GM04504 (cell line): Measurements from ENCODE around the gene SELENBP1.
"Not testable (repeated sequence)": the region's sequence is repeated elsewhere in the genome, so short reads cannot be mapped to it uniquely, and the experiment has no call there.

Experiments used
- DNase-seq: peaks from one replicate; pipeline ENCODE4 v3.0.0-alpha.2; 2012; ENCODE audit warnings: low read depth

SELENBP1 gene

DNA sequence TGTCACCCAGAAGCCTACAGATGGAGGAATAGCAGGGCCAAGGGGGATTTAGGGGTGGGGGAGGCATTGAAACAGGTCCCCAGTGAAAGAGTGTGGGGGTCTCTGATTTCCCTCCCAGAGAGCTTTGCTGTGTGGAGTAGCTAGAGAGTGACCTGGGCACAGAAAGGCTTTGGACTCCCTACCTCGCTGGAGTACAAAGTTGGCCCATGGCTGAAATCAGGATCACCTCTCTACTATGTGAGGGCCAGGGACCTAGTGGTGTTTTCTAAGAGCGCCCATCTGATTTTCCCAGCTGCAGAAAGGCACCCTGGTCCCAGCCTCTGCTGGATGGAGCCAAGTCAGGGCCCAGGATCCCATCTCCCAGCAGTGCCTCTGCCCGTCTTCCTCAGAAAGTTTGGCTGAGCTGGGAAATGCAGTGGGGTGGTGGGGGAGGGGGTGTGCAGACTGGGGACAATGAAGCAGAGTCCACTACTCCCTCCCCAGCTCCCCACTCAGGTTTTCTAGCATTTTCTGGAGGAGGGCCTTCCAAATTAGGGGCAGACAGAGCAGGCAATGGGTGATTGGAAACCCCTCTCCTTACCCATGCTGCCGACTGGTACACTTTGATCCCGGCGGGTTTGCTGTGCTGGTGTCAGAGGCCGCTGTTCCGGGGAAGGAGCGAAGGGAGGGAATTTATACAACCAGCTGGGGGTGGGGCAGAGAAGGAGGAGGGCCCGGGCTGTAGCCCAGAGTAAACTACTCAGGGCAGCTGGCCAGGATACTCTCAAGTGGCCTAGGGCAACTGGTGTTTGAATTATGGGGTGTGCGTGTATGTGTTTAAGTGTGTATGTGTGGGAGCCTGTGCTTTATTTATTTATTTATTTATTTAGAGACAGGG, at the start of gene SELENBP1:
TSS of gene SELENBP1 (minus strand) at position 648 of the 877 bp plus-strand sequence. CDS start at position 584, 64 bp downstream.
- peak; percentile 57 for DNase-seq

DNA sequence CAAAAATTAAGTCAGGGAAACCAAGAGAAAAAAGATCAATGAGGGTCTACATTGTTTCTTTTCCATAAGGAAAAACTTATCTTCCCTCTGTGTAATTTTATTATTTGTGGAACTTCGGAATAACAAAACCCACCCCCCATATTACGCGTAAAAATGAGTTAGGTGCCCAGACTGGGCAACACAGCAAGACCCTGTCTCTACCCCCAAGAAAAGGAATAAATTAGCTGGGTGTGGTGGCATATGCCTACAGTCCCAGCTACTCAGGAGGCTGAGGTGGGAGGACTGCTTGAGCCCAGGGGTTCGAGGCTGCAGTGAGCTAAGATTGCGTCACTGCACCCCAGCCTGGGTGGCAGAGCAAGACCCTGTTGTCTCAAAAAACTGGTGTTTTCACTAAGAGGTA, 47.3 kb upstream of the SELENBP1 start:
- no peak for DNase-seq

- no peak for DNase-seq
Observed at GRCh38 chr1:151418081-151418480, 45.6 kb upstream of the SELENBP1 start.

DNA sequence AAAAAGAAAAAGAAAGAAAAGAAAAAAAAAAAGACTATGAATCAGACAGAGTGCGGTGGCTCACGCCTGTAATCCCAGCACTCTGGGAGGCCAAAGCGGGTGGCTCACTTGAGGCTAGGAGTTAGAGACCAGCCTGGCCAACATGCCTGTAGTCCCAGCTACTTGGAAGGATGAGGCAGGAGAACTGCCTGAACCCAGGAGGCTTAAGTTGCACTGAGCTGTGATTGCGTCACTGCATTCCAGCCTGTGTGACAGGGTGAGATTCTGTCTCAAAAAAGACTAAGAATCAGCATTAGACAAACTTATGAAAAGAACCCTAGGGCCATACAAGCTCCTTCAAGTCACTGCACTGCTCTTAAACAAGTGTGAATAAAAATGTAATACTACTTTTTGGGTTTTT, 43.7 kb upstream of the SELENBP1 start:
- DNase-seq, result peak; percentile 53

DNA sequence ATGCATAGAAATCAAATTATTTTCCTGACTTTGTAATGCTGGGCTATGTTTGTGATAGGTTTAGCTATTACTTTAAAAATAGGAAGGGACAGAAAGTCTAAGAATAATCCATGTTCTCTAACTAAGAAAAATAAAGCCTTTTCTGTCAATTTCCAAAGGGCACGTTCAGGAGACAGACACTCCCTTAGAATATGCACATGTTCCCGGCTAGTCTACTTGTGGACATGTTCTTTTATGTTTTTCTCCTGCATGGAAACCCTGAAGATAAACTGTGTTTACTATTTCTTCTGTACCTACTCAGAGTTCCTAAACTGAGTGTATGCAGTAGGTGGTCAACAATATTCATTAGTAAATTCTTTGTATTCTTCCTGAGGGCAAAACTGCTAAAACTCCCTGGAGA, 39.4 kb upstream of the SELENBP1 start:
- DNase-seq, result no peak

- DNase-seq, result no peak
Observed at GRCh38 chr1:151408891-151409290, 36.4 kb upstream of the SELENBP1 start.

DNA sequence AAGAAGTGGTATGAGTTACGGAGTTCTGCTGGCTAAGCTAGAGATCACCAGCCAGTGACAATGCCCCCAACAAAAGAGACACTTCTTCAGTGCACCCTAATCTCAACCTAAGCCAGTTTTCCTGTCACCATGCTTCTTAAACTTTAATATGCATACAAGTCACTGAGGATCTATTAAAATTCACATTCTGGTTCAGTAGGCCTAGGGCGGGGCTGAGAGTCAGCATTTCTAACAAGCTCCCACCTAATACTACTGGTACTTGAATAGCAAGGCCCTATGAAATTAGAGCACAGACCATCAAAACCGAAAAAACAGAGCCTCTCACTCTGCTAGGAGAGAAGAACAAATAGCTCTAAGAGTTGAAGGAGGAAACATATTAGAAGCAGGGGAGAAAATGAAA, 34.8 kb upstream of the SELENBP1 start:
- no peak for DNase-seq

DNA sequence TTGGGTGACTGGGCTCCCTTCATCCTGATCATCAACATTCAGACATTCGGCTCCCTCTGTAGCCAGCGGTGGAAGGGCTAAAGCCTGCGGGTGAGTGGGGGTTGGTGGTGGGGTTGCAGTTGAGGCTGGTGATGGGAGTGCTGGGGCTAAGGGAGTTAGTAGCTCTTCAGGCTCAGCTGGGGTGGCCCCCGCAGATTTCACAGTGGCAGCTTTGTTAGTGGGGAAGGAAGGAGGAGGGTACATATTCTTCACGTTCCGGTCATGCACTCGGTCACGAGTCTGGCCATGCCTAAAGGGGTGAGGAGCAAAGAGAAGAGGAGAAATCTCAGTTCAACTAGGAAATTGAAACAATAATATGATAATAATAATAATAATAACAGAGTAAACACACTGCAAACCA, 33.7 kb upstream of the SELENBP1 start:
- no peak for DNase-seq

- no peak for DNase-seq
Observed at GRCh38 chr1:151405187-151405951, 32.9 kb upstream of the SELENBP1 start.

- DNase-seq, result no peak
Observed at GRCh38 chr1:151403612-151404011, 31.1 kb upstream of the SELENBP1 start.

- DNase-seq, result no peak
Observed at GRCh38 chr1:151402764-151403163, 30.3 kb upstream of the SELENBP1 start.

- DNase-seq, result no peak
Observed at GRCh38 chr1:151401860-151402259, 29.4 kb upstream of the SELENBP1 start.

GRCh38 chr1:151401125-151401788, 28.8 kb upstream of the SELENBP1 start:
- DNase-seq, result no peak

DNA sequence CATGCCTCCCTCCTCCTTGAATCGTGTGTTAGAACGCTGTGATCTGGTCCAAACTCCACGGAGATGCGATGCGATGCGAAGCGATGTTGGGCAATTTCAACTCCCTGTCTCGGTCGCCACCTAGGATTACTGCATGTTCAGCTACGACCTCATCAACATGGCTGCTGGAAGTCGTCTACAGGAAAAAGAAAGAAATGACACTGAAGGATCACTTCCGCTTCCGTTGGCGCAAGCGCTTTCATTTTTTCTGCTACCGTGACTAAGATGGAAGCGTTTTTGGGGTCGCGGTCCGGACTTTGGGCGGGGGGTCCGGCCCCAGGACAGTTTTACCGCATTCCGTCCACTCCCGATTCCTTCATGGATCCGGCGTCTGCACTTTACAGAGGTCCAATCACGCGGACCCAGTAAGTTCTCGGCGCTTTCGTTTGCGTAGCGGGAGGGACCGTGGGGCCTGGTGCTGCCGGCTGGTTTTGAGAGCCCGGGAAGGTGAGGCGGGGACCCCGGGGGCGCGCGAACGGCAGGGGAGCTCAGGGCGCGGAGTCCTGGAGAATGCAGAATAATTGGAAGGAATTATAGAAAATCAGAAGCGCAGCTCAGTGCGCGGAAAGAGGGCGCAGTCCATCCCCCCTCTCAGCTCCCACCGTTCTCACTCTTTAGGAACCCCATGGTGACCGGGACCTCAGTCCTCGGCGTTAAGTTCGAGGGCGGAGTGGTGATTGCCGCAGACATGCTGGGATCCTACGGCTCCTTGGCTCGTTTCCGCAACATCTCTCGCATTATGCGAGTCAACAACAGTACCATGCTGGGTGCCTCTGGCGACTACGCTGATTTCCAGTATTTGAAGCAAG, 27.0 kb upstream of the SELENBP1 start, which contains the start of gene PSMB4:
TSS of gene PSMB4 (plus strand) at position 250 of the 848 bp plus-strand sequence. CDS start at position 265, 15 bp downstream.
- DNase-seq, result peak; percentile 81

- DNase-seq, result not testable (repeated sequence)
Observed at GRCh38 chr1:151396265-151396664, 23.8 kb upstream of the SELENBP1 start.

GRCh38 chr1:151393583-151393982, 21.1 kb upstream of the SELENBP1 start:
- no peak for DNase-seq

DNA sequence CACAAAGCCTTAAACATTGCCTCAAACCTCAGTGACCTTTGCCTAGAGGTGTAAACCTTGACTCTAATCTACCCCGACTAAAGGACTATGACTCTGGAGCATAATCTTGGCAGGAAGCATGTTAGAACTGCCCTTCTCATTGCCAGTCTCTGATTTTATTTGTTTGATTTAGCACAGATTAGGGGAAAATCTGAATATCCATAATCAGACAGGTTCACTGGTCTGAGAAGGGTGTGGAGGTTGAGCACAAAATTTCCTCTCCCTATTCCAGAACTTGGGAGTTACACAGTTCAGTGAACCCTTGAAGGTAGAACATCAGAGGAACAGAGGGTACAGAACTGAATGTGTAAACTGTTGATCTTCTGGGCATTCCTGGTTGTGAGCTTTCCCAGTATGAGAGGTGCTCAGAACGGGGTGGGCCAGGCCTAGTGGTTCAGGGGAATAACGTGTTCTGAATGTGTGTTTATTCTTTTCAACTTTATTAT, 18.6 kb upstream of the SELENBP1 start:
- DNase-seq, result no peak

- not testable (repeated sequence) for DNase-seq
Observed at GRCh38 chr1:151390221-151391078, 17.9 kb upstream of the SELENBP1 start.

GRCh38 chr1:151386002-151386401, 13.5 kb upstream of the SELENBP1 start:
- no peak for DNase-seq

- no peak for DNase-seq
Observed at GRCh38 chr1:151384584-151384983, 12.1 kb upstream of the SELENBP1 start.
